GM12878 (cell line): ENCODE results near the gene DHDDS. TPM values are rescaled to one million over a fixed set of nuclear protein-coding genes. Genes with fewer than 3 reads are reported as not detected.

Source experiments
- BCL11A ChIP-seq: IDR thresholded peaks from 2 replicates; pipeline ENCODE4 v1.6.1; 2011; ENCODE audit warnings: low read depth, low read length
- CBX5 ChIP-seq: sonication (generic); IDR thresholded peaks from 2 replicates; pipeline ENCODE4 v1.6.1; 2016; ENCODE audit warnings: low read depth, moderate library complexity, mild to moderate bottlenecking, inconsistent platforms
- JUND ChIP-seq: IDR thresholded peaks from 2 replicates; pipeline ENCODE4 v1.6.1; 2012; ENCODE audit warnings: low read depth, mild to moderate bottlenecking, low read length, improper control_type of control experiment, moderate library complexity
- MEF2B ChIP-seq: fragments of 450-650 bp; IDR thresholded peaks from 2 replicates; pipeline ENCODE4 v1.6.1; 2018; ENCODE audit warnings: mild to moderate bottlenecking, moderate library complexity; ENCODE audit not compliant: partially characterized antibody, poor library complexity, severe bottlenecking
- MYC ChIP-seq: IDR thresholded peaks from 2 replicates; pipeline ENCODE4 v1.6.1; 2011; ENCODE audit warnings: mild to moderate bottlenecking, low read length, moderate library complexity, inconsistent platforms; ENCODE audit not compliant: insufficient read depth, insufficient replicate concordance, insufficient read length, severe bottlenecking
- NFYA ChIP-seq: IDR thresholded peaks from 2 replicates; pipeline ENCODE4 v1.6.1; 2011; ENCODE audit warnings: low read depth, mild to moderate bottlenecking, low read length, improper control_type of control experiment, borderline replicate concordance
- PAX5 ChIP-seq: IDR thresholded peaks from 2 replicates; pipeline ENCODE4 v1.6.1; 2011; ENCODE audit warnings: low read depth, low read length, borderline replicate concordance
- RELA ChIP-seq: fragments of 450-650 bp; IDR thresholded peaks from 2 replicates; pipeline ENCODE4 v1.8.0; 2014; ENCODE audit warnings: borderline replicate concordance; ENCODE audit not compliant: partially characterized antibody
- SMAD1 ChIP-seq: fragments of 450-650 bp; IDR thresholded peaks from 2 replicates; pipeline ENCODE4 v1.6.1; 2018; ENCODE audit warnings: mild to moderate bottlenecking, low read depth; ENCODE audit not compliant: partially characterized antibody
- SMAD5 ChIP-seq: IDR thresholded peaks from 2 replicates; pipeline ENCODE4 v1.6.1; 2016; ENCODE audit warnings: antibody characterized with exemption, low read depth
- SP1 ChIP-seq: IDR thresholded peaks from one replicate; pipeline ENCODE4 v1.6.1; 2011; ENCODE audit warnings: low read depth, low read length
- TCF12 ChIP-seq: IDR thresholded peaks from 2 replicates; pipeline ENCODE4 v1.6.1; 2011; ENCODE audit warnings: low read depth, mild to moderate bottlenecking, low read length
- ZNF622 ChIP-seq: fragments of 450-650 bp; IDR thresholded peaks from 2 replicates; pipeline ENCODE4 v1.6.1; 2017; ENCODE audit warnings: mild to moderate bottlenecking, inconsistent platforms
- polyA plus RNA-seq, 11 experiments: library from polyadenylated mRNA; depleted of rRNA in 4 of 11; unstranded in 6 of 11; stranded (reverse) in 5 of 11; fragments of >200 nt; fragmentation: Nextera tagmentation in 4 of 11; fragmentation: Illumina TruSeq in 1 of 11; extraction: Ambion mirVana in 4 of 11; extraction: Trizol in 1 of 11; gene quantifications; 1 replicate in 1 of 11; 2 replicates in 10 of 11; pipeline versions ENCODE4 v1.2.1 to v1.2.3, GENCODE V29; 2011 to 2016; ENCODE audit warnings: inconsistent platforms in 2 of 11, missing spikeins in 2 of 11, low read depth in 1 of 11
- total RNA-seq, 4 experiments: library from RNA; depleted of rRNA in 3 of 4; stranded (reverse); fragments of >200 nt in 3 of 4; fragmentation: Illumina TruSeq in 1 of 4; extraction: Trizol in 1 of 4; gene quantifications; 2 replicates each; pipeline versions ENCODE4 v1.2.1 to v1.2.3, GENCODE V29; 2013 to 2021
- TF ChIP-seq, protein P1 (sequence below): fragments of 150-350 bp; IDR thresholded peaks from 2 replicates; pipeline ENCODE4 v1.6.1; 2014; ENCODE audit warnings: mild to moderate bottlenecking, low read depth, low read length
- TF ChIP-seq, protein P2 (sequence below): fragments of 450-650 bp; IDR thresholded peaks from 2 replicates; pipeline ENCODE4 v1.6.1; 2016; ENCODE audit warnings: mild to moderate bottlenecking
- TF ChIP-seq, protein P3 (sequence below): fragments of 450-650 bp; formaldehyde crosslinking; IDR thresholded peaks from 2 replicates; pipeline ENCODE4 v1.5.0; 2022; ENCODE audit warnings: mild to moderate bottlenecking, missing genetic modification characterization
- TF ChIP-seq, protein P4 (sequence below): fragments of 450-650 bp; IDR thresholded peaks from 2 replicates; pipeline ENCODE4 v1.6.1; 2017; ENCODE audit warnings: borderline replicate concordance
- TF ChIP-seq, protein P5 (sequence below): IDR thresholded peaks from 2 replicates; pipeline ENCODE4 v1.6.1; 2011; ENCODE audit warnings: borderline replicate concordance, low read depth, mild to moderate bottlenecking, moderate library complexity, mixed read lengths, low read length; ENCODE audit not compliant: insufficient read depth; ENCODE audit errors: extremely low read length

DHDDS gene
- total and polyA plus RNA-seq, 10 of the 15 experiments (the other 5 are each of a cell fraction or from before 2014, with no cell fraction given): 22.7 to 47.5 (median 36.4) TPM

DNA sequence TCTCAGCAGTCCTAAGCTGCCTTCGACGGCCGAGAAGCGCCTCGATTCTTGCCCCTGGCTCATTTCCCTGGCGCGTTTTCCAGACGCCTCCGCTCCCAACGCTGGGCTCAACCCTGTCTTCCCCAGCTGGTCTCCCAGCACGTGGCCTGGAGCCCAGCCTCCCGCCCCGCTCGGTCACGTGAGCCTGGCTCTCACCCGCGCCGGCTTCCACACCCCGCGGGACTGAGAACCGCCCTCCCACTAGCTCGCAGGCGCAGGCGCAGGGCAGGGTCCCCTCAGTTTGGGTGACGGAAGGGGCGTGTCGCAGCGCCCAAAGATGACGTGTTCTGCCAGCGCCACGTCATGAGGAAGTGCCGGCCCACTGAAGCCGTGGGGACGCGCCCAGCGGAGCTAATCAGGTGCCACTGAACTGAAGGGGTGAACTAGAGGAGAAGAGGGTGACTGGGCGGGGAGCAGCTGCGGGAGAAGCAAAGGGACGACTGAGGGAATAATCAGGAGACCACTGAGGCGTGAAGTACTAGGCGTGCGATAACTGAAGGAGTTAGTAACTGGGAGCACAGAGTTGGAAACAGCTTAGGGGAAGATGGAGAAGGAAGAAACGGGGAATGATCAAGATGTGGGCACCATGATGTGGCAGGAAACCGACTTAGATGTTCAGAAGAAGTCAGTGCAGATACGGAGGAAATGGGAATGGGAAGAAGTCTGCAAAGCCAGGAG is at the start of gene DHDDS (continued):
- TF ChIP-seq, protein P1, sequence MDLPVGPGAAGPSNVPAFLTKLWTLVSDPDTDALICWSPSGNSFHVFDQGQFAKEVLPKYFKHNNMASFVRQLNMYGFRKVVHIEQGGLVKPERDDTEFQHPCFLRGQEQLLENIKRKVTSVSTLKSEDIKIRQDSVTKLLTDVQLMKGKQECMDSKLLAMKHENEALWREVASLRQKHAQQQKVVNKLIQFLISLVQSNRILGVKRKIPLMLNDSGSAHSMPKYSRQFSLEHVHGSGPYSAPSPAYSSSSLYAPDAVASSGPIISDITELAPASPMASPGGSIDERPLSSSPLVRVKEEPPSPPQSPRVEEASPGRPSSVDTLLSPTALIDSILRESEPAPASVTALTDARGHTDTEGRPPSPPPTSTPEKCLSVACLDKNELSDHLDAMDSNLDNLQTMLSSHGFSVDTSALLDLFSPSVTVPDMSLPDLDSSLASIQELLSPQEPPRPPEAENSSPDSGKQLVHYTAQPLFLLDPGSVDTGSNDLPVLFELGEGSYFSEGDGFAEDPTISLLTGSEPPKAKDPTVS: 0 out of 2 replicates have a peak, but pooled peaks have one; percentile 7
- peak; percentile 91 for TF ChIP-seq RELA
- peak; percentile 65 for TF ChIP-seq SMAD1
- TF ChIP-seq JUND: peak; percentile 60; the same call in 1 of the 2 replicates
- peak; percentile 94 for TF ChIP-seq SP1
- peak; percentile 74 for TF ChIP-seq TCF12
- TF ChIP-seq, protein P2, sequence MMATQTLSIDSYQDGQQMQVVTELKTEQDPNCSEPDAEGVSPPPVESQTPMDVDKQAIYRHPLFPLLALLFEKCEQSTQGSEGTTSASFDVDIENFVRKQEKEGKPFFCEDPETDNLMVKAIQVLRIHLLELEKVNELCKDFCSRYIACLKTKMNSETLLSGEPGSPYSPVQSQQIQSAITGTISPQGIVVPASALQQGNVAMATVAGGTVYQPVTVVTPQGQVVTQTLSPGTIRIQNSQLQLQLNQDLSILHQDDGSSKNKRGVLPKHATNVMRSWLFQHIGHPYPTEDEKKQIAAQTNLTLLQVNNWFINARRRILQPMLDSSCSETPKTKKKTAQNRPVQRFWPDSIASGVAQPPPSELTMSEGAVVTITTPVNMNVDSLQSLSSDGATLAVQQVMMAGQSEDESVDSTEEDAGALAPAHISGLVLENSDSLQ: peak; percentile 85
- 0 out of 2 replicates have a peak, but pooled peaks have one; percentile 29 for TF ChIP-seq CBX5
- TF ChIP-seq NFYA: no peak
- peak; percentile 89; the same call in 1 of the 2 replicates for TF ChIP-seq SMAD5
- peak; percentile 41 for TF ChIP-seq MEF2B
- TF ChIP-seq, protein P3, sequence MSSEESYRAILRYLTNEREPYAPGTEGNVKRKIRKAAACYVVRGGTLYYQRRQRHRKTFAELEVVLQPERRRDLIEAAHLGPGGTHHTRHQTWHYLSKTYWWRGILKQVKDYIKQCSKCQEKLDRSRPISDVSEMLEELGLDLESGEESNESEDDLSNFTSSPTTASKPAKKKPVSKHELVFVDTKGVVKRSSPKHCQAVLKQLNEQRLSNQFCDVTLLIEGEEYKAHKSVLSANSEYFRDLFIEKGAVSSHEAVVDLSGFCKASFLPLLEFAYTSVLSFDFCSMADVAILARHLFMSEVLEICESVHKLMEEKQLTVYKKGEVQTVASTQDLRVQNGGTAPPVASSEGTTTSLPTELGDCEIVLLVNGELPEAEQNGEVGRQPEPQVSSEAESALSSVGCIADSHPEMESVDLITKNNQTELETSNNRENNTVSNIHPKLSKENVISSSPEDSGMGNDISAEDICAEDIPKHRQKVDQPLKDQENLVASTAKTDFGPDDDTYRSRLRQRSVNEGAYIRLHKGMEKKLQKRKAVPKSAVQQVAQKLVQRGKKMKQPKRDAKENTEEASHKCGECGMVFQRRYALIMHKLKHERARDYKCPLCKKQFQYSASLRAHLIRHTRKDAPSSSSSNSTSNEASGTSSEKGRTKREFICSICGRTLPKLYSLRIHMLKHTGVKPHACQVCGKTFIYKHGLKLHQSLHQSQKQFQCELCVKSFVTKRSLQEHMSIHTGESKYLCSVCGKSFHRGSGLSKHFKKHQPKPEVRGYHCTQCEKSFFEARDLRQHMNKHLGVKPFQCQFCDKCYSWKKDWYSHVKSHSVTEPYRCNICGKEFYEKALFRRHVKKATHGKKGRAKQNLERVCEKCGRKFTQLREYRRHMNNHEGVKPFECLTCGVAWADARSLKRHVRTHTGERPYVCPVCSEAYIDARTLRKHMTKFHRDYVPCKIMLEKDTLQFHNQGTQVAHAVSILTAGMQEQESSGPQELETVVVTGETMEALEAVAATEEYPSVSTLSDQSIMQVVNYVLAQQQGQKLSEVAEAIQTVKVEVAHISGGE (CRISPR knock-in tag): 0 out of 2 replicates have a peak, but pooled peaks have one; percentile 44
- TF ChIP-seq MYC: peak; percentile 86
- no peak for TF ChIP-seq BCL11A
- no peak for TF ChIP-seq ZNF622
- TF ChIP-seq, protein P4, sequence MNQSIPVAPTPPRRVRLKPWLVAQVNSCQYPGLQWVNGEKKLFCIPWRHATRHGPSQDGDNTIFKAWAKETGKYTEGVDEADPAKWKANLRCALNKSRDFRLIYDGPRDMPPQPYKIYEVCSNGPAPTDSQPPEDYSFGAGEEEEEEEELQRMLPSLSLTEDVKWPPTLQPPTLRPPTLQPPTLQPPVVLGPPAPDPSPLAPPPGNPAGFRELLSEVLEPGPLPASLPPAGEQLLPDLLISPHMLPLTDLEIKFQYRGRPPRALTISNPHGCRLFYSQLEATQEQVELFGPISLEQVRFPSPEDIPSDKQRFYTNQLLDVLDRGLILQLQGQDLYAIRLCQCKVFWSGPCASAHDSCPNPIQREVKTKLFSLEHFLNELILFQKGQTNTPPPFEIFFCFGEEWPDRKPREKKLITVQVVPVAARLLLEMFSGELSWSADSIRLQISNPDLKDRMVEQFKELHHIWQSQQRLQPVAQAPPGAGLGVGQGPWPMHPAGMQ: no peak
- TF ChIP-seq PAX5: 0 out of 2 replicates have a peak, but pooled peaks have one; percentile 28
- TF ChIP-seq, protein P5, sequence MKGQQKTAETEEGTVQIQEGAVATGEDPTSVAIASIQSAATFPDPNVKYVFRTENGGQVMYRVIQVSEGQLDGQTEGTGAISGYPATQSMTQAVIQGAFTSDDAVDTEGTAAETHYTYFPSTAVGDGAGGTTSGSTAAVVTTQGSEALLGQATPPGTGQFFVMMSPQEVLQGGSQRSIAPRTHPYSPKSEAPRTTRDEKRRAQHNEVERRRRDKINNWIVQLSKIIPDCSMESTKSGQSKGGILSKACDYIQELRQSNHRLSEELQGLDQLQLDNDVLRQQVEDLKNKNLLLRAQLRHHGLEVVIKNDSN: peak; percentile 99
